Measurements from ENCODE around the gene UNC13C. TPM values are rescaled to one million over a fixed set of nuclear protein-coding genes. Genes with fewer than 3 reads are reported as not detected.

UNC13C gene
- total RNA-seq, 1 donor from 2014 or later: 0.22 TPM

DNA sequence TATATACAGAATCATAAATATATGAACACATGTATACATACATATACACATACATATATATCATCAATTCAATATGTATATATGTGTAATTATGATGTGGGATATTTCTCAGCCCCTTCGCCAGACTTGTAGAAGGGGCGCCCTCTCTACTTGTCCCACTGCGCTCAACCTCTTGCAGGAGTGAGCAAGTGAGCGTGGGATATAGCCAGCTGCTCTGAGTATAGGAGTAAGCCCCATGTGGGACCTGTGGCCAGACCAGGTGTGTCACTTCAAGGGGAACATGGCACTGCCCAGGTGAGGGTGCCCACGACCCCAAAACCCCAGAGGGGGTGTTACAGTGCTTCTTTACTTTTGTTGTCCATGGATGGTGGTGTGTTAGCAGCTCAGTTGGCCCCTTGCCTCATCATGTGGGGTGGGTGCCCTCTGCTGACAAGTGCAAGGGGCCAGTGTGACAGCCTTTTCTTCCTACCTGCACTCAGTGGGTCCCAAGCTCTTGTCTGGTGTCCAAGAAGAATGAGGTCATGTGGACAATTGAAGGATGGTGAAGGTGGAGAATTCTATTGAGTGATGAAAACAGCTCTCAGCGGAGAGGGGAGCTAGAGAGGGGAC, 304.1 kb downstream of the UNC13C start:
- H3K36me3 ChIP-seq: no peaks in the 10 kb centered on the region
- intact Hi-C loops (cut with micrococcal nuclease): no loop called here
- H3K4me1 ChIP-seq: no peaks in the 10 kb centered on the region
- no peaks in the 10 kb centered on the region for H3K27me3 ChIP-seq (ENCODE audit: low read depth)
- H3K4me3 ChIP-seq: no peak overlapping the region
- TF ChIP-seq, protein P1, sequence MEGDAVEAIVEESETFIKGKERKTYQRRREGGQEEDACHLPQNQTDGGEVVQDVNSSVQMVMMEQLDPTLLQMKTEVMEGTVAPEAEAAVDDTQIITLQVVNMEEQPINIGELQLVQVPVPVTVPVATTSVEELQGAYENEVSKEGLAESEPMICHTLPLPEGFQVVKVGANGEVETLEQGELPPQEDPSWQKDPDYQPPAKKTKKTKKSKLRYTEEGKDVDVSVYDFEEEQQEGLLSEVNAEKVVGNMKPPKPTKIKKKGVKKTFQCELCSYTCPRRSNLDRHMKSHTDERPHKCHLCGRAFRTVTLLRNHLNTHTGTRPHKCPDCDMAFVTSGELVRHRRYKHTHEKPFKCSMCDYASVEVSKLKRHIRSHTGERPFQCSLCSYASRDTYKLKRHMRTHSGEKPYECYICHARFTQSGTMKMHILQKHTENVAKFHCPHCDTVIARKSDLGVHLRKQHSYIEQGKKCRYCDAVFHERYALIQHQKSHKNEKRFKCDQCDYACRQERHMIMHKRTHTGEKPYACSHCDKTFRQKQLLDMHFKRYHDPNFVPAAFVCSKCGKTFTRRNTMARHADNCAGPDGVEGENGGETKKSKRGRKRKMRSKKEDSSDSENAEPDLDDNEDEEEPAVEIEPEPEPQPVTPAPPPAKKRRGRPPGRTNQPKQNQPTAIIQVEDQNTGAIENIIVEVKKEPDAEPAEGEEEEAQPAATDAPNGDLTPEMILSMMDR (IDR thresholded peaks at IDR 0.05; ENCODE audit: borderline replicate concordance): no peak
- H3K27ac ChIP-seq (replicated peaks): no peak overlapping the region
- DNase-seq: no peak
- H3K9me3 ChIP-seq (replicated peaks): no peaks in the 10 kb centered on the region

DNA sequence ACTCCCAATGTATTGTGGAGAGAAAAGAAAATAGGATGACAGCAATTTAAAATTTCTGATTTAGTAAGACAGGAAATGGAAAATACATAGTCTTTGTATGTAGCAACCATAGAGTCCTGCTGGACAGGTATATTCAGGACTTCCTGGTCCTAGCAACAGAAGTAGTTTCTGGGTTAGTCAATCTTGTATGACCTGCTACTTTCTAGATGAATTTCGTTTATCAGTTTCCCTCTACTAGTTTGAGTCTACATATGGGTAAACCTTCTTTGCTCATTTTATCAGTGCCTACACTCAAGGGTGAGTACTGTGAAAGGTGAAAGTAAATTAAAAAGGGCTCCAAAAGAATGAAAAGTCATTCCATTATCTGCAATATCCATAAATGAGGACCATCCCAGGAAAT, 309.8 kb downstream of the UNC13C start:
- no peaks in the 10 kb centered on the region for H3K27me3 ChIP-seq (ENCODE audit: low read depth)
- no peak overlapping the region for H3K4me3 ChIP-seq
- no peaks in the 10 kb centered on the region for H3K9me3 ChIP-seq (replicated peaks)
- TF ChIP-seq, protein P1 (IDR thresholded peaks at IDR 0.05; ENCODE audit: borderline replicate concordance): no peak
- H3K27ac ChIP-seq (replicated peaks): no peak overlapping the region
- DNase-seq: no peak
- intact Hi-C loops (cut with micrococcal nuclease): no loop called here
- H3K4me1 ChIP-seq: no peaks in the 10 kb centered on the region
- no peaks in the 10 kb centered on the region for H3K36me3 ChIP-seq

DNA sequence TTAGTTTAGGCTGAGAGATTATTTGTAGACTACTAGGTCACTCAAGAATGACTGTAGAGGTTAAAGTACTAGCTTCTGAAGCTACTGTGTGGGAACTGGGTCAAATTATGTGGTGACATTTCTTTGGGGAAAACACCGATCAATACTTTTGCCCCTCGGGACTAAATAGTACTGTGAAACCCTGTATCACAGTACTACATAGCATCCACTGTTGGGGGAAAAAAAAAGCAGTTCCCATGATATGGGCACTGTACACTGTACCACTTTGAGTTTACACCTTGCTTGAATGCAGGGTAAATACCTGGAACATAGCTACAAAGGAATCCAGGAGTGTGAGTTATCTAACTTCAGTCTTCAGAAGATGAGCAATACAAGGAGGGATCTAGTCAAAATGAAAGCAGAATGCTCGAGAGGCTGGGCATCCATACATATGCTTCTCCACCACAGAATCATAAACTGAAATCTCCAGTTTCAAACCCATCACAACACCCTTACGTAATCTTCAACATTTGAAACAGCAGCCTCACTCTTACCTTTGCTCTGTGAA, 311.4 kb downstream of the UNC13C start:
- TF ChIP-seq, protein P1 (IDR thresholded peaks at IDR 0.05; ENCODE audit: borderline replicate concordance): no peak
- intact Hi-C loops (cut with micrococcal nuclease): no loop called here
- Histone ChIP-seq H3K4me3 (no peak overlapping the region), H3K4me1 (no peaks in the 10 kb centered on the region), H3K27ac (replicated peaks) (no peak overlapping the region), H3K27me3 (ENCODE audit: low read depth) (no peaks in the 10 kb centered on the region), H3K9me3 (replicated peaks) (no peaks in the 10 kb centered on the region), H3K36me3 (no peaks in the 10 kb centered on the region)
- DNase-seq: no peak

GRCh38 chr15:54298396-54298795, 320.2 kb downstream of the UNC13C start:
- H3K9me3 ChIP-seq (replicated peaks): no peaks in the 10 kb centered on the region
- no peak overlapping the region for H3K4me3 ChIP-seq
- TF ChIP-seq, protein P1 (IDR thresholded peaks at IDR 0.05; ENCODE audit: borderline replicate concordance): no peak
- H3K4me1 ChIP-seq: no peaks in the 10 kb centered on the region
- intact Hi-C loops (cut with micrococcal nuclease): no loop called here
- H3K36me3 ChIP-seq: no peaks in the 10 kb centered on the region
- H3K27ac ChIP-seq (replicated peaks): no peak overlapping the region
- no peak for DNase-seq
- H3K27me3 ChIP-seq (ENCODE audit: low read depth): no peaks in the 10 kb centered on the region

DNA sequence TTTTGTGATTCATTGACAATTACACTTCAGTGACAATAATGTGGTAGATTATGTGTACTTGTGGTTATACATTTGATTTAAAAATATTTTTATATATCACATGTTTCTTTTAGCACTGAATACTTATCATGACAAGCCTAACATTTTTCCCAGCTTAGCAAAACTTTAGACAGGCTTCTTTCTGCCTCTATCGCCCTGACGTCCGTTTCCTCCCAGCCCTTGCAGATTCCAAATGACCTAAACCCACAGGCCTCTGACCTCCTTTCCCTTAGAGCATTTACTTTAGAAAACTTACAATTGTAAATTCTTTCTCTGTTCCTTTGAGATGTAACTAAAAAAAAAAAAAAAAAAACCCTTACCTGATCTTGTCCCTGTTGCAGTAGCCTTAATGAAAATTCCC, 326.1 kb downstream of the UNC13C start:
- Histone ChIP-seq H3K36me3 (no peaks in the 10 kb centered on the region), H3K27ac (replicated peaks) (no peak overlapping the region), H3K4me1 (no peaks in the 10 kb centered on the region), H3K4me3 (no peak overlapping the region), H3K9me3 (replicated peaks) (peaks cover 10% of the 10 kb centered on the region), H3K27me3 (ENCODE audit: low read depth) (no peaks in the 10 kb centered on the region)
- no peak for DNase-seq
- TF ChIP-seq, protein P1 (IDR thresholded peaks at IDR 0.05; ENCODE audit: borderline replicate concordance): no peak
- intact Hi-C loops (cut with micrococcal nuclease): no loop called here
